ENCODE results near the gene SEMA4D.
A peak's percentile ranks its signal among the peaks of the same experiment; 100 is the strongest.

SEMA4D gene

DNA sequence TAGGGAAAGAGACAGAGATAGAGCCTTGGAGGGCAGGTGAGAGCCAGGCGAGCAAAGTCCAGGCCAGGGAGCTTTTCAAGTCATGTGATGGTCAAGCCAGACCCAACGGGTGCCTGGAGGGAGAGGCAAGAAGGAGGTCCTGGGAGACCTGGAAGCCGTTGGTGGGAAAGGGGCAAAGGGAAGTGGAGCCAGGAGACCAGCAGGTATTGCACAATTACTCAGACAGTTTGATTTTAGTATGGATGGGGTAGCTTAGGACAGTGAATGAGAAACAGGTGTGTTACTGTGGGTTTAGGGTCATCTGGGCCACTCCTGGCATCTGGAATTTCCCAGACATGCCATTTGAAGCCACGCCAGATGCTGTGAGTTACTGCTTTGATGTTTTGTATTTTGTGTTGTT is 174.5 kb downstream of the SEMA4D start:
- Histone ChIP-seq H3K4me3 (ENCODE audit: extremely low read depth, insufficient read depth, low read length, poor library complexity, severe bottlenecking) (no peak overlapping the region), H3K4me1 (ENCODE audit: control insufficient read depth, insufficient read depth, low read length, poor library complexity, severe bottlenecking) (peaks cover 8% of the 10 kb centered on the region), H3K27ac (ENCODE audit: low read depth, low read length, severe bottlenecking) (no peak overlapping the region), H3K36me3 (ENCODE audit: control insufficient read depth, insufficient read depth, low read length) (peaks cover 43% of the 10 kb centered on the region), H3K9me3 (ENCODE audit: control insufficient read depth, low read length) (no peaks in the 10 kb centered on the region)
- 90 to 98% methylated on average over 4 of the region's 4 CpGs for WGBS, 2 experiments (ENCODE audit: insufficient coverage in 2 of 2)

DNA sequence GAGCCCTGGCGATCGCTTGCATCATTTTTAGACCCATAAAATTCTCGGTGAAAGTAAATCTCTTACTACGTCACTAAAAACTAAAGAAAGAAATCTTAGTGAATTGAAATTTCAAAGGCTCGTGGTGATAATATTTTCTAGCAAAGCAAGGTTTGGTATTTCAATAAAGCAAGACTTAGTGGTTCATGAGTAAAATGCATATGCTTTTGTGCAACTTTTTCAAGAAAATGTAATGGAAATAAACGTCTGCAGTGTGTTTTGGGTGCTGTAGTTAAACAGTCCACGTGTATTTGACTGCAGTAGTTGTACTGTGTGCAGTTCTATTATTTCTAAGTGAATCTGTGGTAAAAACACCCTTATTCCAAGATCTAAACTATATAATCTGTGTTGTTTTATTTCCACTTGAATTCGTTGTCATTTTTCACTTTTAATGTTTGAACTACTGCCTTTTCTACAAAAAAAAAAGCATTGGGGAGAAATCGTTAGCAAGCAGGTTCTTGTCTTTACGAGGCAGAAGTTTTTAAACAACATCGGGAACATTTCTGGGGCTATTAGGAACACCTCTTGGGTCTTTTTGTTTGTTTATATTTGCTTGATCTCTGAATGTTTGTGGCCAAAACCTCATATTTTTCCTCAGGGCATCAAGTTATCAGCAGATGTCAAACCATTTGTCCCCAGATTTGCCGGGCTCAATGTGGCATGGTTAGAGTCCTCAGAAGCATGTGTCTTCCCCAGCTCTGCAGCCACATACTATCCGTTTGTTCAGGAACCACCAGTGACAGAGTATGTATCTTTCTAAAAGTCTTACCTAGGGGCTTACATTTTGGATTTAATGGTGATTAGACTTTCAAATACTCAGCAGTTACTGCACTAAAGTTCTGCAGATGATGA is 178.7 kb downstream of the SEMA4D start:
- no peaks in the 10 kb centered on the region for H3K9me3 ChIP-seq (ENCODE audit: control insufficient read depth, low read length)
- peak overlapping the region; percentile 100 for H3K27ac ChIP-seq (ENCODE audit: low read depth, low read length, severe bottlenecking)
- peaks cover 44% of the 10 kb centered on the region for H3K36me3 ChIP-seq (ENCODE audit: control insufficient read depth, insufficient read depth, low read length)
- WGBS, 2 experiments (ENCODE audit: insufficient coverage in 2 of 2) = 19 to 44% methylated on average over 4 of the region's 13 CpGs
- H3K4me3 ChIP-seq (ENCODE audit: extremely low read depth, insufficient read depth, low read length, poor library complexity, severe bottlenecking) = peak overlapping the region; percentile 55
- H3K4me1 ChIP-seq (ENCODE audit: control insufficient read depth, insufficient read depth, low read length, poor library complexity, severe bottlenecking) = peaks cover 8% of the 10 kb centered on the region

- Histone ChIP-seq H3K4me1 (ENCODE audit: control insufficient read depth, insufficient read depth, low read length, poor library complexity, severe bottlenecking) (peaks cover 6% of the 10 kb centered on the region), H3K9me3 (ENCODE audit: control insufficient read depth, low read length) (no peaks in the 10 kb centered on the region), H3K36me3 (ENCODE audit: control insufficient read depth, insufficient read depth, low read length) (peaks cover 50% of the 10 kb centered on the region), H3K27ac (ENCODE audit: low read depth, low read length, severe bottlenecking) (peak within 1 kb of the TSS; percentile 100), H3K4me3 (ENCODE audit: extremely low read depth, insufficient read depth, low read length, poor library complexity, severe bottlenecking) (peak within 1 kb of the TSS; percentile 55)
- 0 to 2% methylated on average over 52 to 75 of the region's 91 CpGs for WGBS, 2 experiments (ENCODE audit: insufficient coverage in 2 of 2)
Observed at GRCh38 chr9:89318123-89319014, 179.5 kb downstream of the SEMA4D start, which contains the start of gene SECISBP2. Gene SECISBP2, plus strand, starts transcription at chr9:89318500. Its CDS starts 77 bp downstream, at chr9:89318577.

DNA sequence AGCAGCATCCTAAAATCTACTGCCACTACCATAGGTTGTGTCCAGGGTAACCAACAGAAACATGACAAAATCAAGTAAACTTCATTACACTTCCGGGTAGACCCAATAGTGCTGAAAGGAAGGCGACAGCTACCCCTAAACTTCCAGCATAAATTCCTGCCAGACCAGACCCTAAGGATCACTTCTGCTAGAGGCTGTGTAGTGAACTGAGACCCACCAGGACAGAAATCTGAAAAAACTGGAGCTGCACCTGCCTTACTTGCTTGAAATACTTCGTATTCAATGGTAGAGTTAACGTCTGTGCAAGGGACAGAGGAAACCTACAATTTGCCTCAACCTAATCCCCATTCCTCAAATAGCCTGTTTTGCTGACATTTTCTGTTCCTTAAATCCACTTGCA is 180.6 kb downstream of the SEMA4D start:
- H3K36me3 ChIP-seq (ENCODE audit: control insufficient read depth, insufficient read depth, low read length) = peaks cover 54% of the 10 kb centered on the region

GRCh38 chr9:89315482-89315881 is 182.4 kb downstream of the SEMA4D start:
- H3K36me3 ChIP-seq (ENCODE audit: control insufficient read depth, insufficient read depth, low read length) = peaks cover 49% of the 10 kb centered on the region
- H3K4me3 ChIP-seq (ENCODE audit: extremely low read depth, insufficient read depth, low read length, poor library complexity, severe bottlenecking) = no peak overlapping the region
- H3K4me1 ChIP-seq (ENCODE audit: control insufficient read depth, insufficient read depth, low read length, poor library complexity, severe bottlenecking) = peaks cover 6% of the 10 kb centered on the region
- no peak overlapping the region for H3K27ac ChIP-seq (ENCODE audit: low read depth, low read length, severe bottlenecking)
- H3K9me3 ChIP-seq (ENCODE audit: control insufficient read depth, low read length) = no peaks in the 10 kb centered on the region

More for the DNA sequence above, 180.6 kb downstream of the SEMA4D start:
- Histone ChIP-seq H3K27ac (ENCODE audit: low read depth, low read length, severe bottlenecking) (peak overlapping the region; percentile 100), H3K4me1 (ENCODE audit: control insufficient read depth, insufficient read depth, low read length, poor library complexity, severe bottlenecking) (peaks cover 6% of the 10 kb centered on the region), H3K9me3 (ENCODE audit: control insufficient read depth, low read length) (no peaks in the 10 kb centered on the region), H3K4me3 (ENCODE audit: extremely low read depth, insufficient read depth, low read length, poor library complexity, severe bottlenecking) (no peak overlapping the region)
- 94% methylated on average over 4 of the region's 4 CpGs; no CpG with 5 or more reads in 1 of the 2 experiments for WGBS, 2 experiments (ENCODE audit: insufficient coverage in 2 of 2)

- Histone ChIP-seq H3K9me3 (ENCODE audit: control insufficient read depth, low read length) (no peaks in the 10 kb centered on the region), H3K4me1 (ENCODE audit: control insufficient read depth, insufficient read depth, low read length, poor library complexity, severe bottlenecking) (peaks cover 5% of the 10 kb centered on the region), H3K4me3 (ENCODE audit: extremely low read depth, insufficient read depth, low read length, poor library complexity, severe bottlenecking) (peak overlapping the region; percentile 83), H3K27ac (ENCODE audit: low read depth, low read length, severe bottlenecking) (no peak overlapping the region), H3K36me3 (ENCODE audit: control insufficient read depth, insufficient read depth, low read length) (peaks cover 44% of the 10 kb centered on the region)
- no CpG with 5 or more reads among the region's 1 CpG for WGBS, 2 experiments (ENCODE audit: insufficient coverage in 2 of 2)
Observed at GRCh38 chr9:89314955-89315354, 183.0 kb downstream of the SEMA4D start.

- Histone ChIP-seq H3K4me1 (ENCODE audit: control insufficient read depth, insufficient read depth, low read length, poor library complexity, severe bottlenecking) (peaks cover 4% of the 10 kb centered on the region), H3K27ac (ENCODE audit: low read depth, low read length, severe bottlenecking) (peak overlapping the region; percentile 19), H3K4me3 (ENCODE audit: extremely low read depth, insufficient read depth, low read length, poor library complexity, severe bottlenecking) (peak overlapping the region; percentile 83), H3K9me3 (ENCODE audit: control insufficient read depth, low read length) (no peaks in the 10 kb centered on the region), H3K36me3 (ENCODE audit: control insufficient read depth, insufficient read depth, low read length) (peaks cover 41% of the 10 kb centered on the region)
- no CpG with 5 or more reads among the region's 1 CpG for WGBS, 2 experiments (ENCODE audit: insufficient coverage in 2 of 2)
Observed at GRCh38 chr9:89313842-89314241, 184.1 kb downstream of the SEMA4D start.

DNA sequence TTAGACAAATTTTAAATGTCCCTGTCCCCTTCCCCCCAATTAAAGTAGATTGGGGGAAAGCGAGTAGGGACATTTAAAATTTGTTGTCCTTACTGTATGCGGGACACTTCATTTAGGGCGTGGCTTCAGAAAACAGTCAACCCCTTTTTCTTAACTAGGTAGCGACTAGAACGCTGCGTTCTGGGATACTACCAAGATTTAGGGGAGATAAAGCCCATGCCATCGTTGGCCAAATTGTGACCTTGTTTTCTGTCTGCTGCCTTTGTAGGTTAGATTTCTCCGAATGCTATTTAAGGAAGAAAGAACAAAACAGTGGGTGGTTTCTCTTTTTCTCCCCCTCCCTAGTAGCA is 185.7 kb downstream of the SEMA4D start:
- Histone ChIP-seq H3K4me1 (ENCODE audit: control insufficient read depth, insufficient read depth, low read length, poor library complexity, severe bottlenecking) (peaks cover 4% of the 10 kb centered on the region), H3K27ac (ENCODE audit: low read depth, low read length, severe bottlenecking) (peak overlapping the region; percentile 90), H3K36me3 (ENCODE audit: control insufficient read depth, insufficient read depth, low read length) (peaks cover 32% of the 10 kb centered on the region), H3K9me3 (ENCODE audit: control insufficient read depth, low read length) (no peaks in the 10 kb centered on the region), H3K4me3 (ENCODE audit: extremely low read depth, insufficient read depth, low read length, poor library complexity, severe bottlenecking) (peak overlapping the region; percentile 83)
- WGBS, 2 experiments (ENCODE audit: insufficient coverage in 2 of 2) = 0% methylated on average over 3 to 5 of the region's 8 CpGs

GRCh38 chr9:89311346-89312221 is 186.3 kb downstream of the SEMA4D start:
- Histone ChIP-seq H3K4me3 (ENCODE audit: extremely low read depth, insufficient read depth, low read length, poor library complexity, severe bottlenecking) (peak overlapping the region; percentile 83), H3K9me3 (ENCODE audit: control insufficient read depth, low read length) (no peaks in the 10 kb centered on the region), H3K36me3 (ENCODE audit: control insufficient read depth, insufficient read depth, low read length) (peaks cover 27% of the 10 kb centered on the region), H3K4me1 (ENCODE audit: control insufficient read depth, insufficient read depth, low read length, poor library complexity, severe bottlenecking) (peaks cover 4% of the 10 kb centered on the region), H3K27ac (ENCODE audit: low read depth, low read length, severe bottlenecking) (peak overlapping the region; percentile 90)
- WGBS, 2 experiments (ENCODE audit: insufficient coverage in 2 of 2) = 1% methylated on average over 27 to 33 of the region's 54 CpGs

All from mesodermal cell (in vitro differentiated cells).